Gastroesophageal sphincter (tissue), 4 donors: ENCODE data around the gene VPREB3. TPM values are rescaled to one million over a fixed set of nuclear protein-coding genes. Genes with fewer than 3 reads are reported as not detected.

Source experiments
- ATAC-seq: fragments of 150-250 bp; one replicate; pipeline ENCODE4 v1.9.1; 2016; ENCODE audit warnings: mild to moderate bottlenecking, moderate library complexity
- H3K27ac ChIP-seq, 4 donors: fragments of 200-600 bp; sonication (generic) in 3 of 4; 1 replicate in 3 of 4; 2 replicates in 1 of 4; pipeline ENCODE4 v1.5.1; 2016 to 2019
- H3K27me3 ChIP-seq: fragments of 200-600 bp; sonication (generic); one replicate; pipeline ENCODE4 v1.5.1; 2019
- H3K36me3 ChIP-seq, 2 donors: fragments of 200-600 bp; sonication (generic); one replicate each; pipeline ENCODE4 v1.5.1; 2019; ENCODE audit warnings: control low read depth in 1 of 2
- H3K4me1 ChIP-seq, 3 donors: fragments of 200-600 bp; sonication (generic); 1 replicate in 2 of 3; 2 replicates in 1 of 3; pipeline ENCODE4 v1.5.1; 2016 to 2019; ENCODE audit warnings: control low read depth in 2 of 3
- H3K4me3 ChIP-seq, 2 donors: fragments of 200-600 bp; sonication (generic); one replicate each; pipeline ENCODE4 v1.5.1; 2019; ENCODE audit warnings: mild to moderate bottlenecking in 1 of 2, moderate library complexity in 1 of 2
- H3K9me3 ChIP-seq, 3 donors: fragments of 200-600 bp; sonication (generic); one replicate each; pipeline ENCODE4 v1.5.1; 2017 to 2019; ENCODE audit warnings: control low read depth in 2 of 3
- CTCF ChIP-seq, 4 experiments: fragments of 200-600 bp in 2 of 4; fragments of 450-650 bp in 2 of 4; sonication (generic) in 1 of 4; IDR thresholded peaks; one replicate each; pipeline ENCODE4 v1.5.1; 2017 to 2019; ENCODE audit warnings: antibody characterized with exemption in 4 of 4, mild to moderate bottlenecking in 2 of 4, moderate library complexity in 2 of 4
- EP300 ChIP-seq: sonication (generic); formaldehyde crosslinking; IDR thresholded peaks from one replicate; pipeline ENCODE4 v1.6.1; 2017; ENCODE audit warnings: antibody characterized with exemption, mild to moderate bottlenecking
- POLR2A ChIP-seq, 2 donors: fragments of 450-650 bp; IDR thresholded peaks; one replicate each; pipeline ENCODE4 v1.6.1; 2017; ENCODE audit warnings: antibody characterized with exemption in 2 of 2, mild to moderate bottlenecking in 2 of 2, moderate library complexity in 1 of 2
- POLR2AphosphoS5 ChIP-seq: sonication (generic); formaldehyde crosslinking; IDR thresholded peaks from one replicate; pipeline ENCODE4 v1.6.1; 2017; ENCODE audit warnings: antibody characterized with exemption
- WGBS, 2 donors: methylation state at CpG; one replicate each; pipeline ENCODE4 v1.1.5; 2018; ENCODE audit warnings: low coverage in 1 of 2; 5-methylcytosine and 5-hydroxymethylcytosine counted together
- total RNA-seq, 4 donors: library from RNA; depleted of rRNA; stranded (reverse); fragments of >200 nt; gene quantifications; one replicate each; pipeline ENCODE4 v1.1.0, GENCODE V29; 2016

VPREB3 gene
- total RNA-seq, 4 donors from 2014 or later = 1.9 TPM; not detected in 3

GRCh38 chr22:23750367-23750713 lies 3.9 kb downstream of the VPREB3 start:
- ATAC-seq = no peak

GRCh38 chr22:23749841-23750301 lies 4.4 kb downstream of the VPREB3 start:
- peaks cover 0 to 10% of the 10 kb centered on the region in 2 donors for H3K36me3 ChIP-seq
- TF ChIP-seq POLR2A (IDR thresholded peaks at IDR 0.05) (no peak), CTCF (IDR thresholded peaks at IDR 0.05) (no peak), POLR2AphosphoS5 (no peak), EP300 (no peak)
- H3K27ac ChIP-seq = no peak overlapping the region
- H3K9me3 ChIP-seq = no peaks in the 10 kb centered on the region
- ATAC-seq = no peak
- 56 to 65% methylated on average over 11 to 12 of the region's 12 CpGs for WGBS, 2 donors
- peaks cover 0 to 30% (median 11%) of the 10 kb centered on the region in 3 donors for H3K4me1 ChIP-seq
- H3K27me3 ChIP-seq = no peaks in the 10 kb centered on the region
- peak overlapping the region in 1 of 2 donors; percentile 69 for H3K4me3 ChIP-seq

More at GRCh38 chr22:23750367-23750713, 3.9 kb downstream of the VPREB3 start:
- Histone ChIP-seq H3K4me1 (peaks cover 0 to 30% (median 11%) of the 10 kb centered on the region in 3 donors), H3K4me3 (peak overlapping the region; percentile 51 to 69), H3K9me3 (no peaks in the 10 kb centered on the region), H3K36me3 (peaks cover 0 to 5% of the 10 kb centered on the region in 2 donors), H3K27ac (peak overlapping the region; percentile 9 to 96 (median 90)), H3K27me3 (no peaks in the 10 kb centered on the region)
- TF ChIP-seq POLR2AphosphoS5 (no peak), CTCF (IDR thresholded peaks at IDR 0.05) (no peak), EP300 (no peak), POLR2A (IDR thresholded peaks at IDR 0.05) (no peak)
- 35 to 44% methylated on average over 5 of the region's 5 CpGs for WGBS, 2 donors

- no peaks in the 10 kb centered on the region for H3K27me3 ChIP-seq
- no peak for TF ChIP-seq POLR2A (IDR thresholded peaks at IDR 0.05)
- no peak for TF ChIP-seq POLR2AphosphoS5
- no peak for TF ChIP-seq CTCF (IDR thresholded peaks at IDR 0.05)
- TF ChIP-seq EP300 = no peak
- ATAC-seq = no peak
- H3K4me1 ChIP-seq = peaks cover 0 to 30% (median 9%) of the 10 kb centered on the region in 3 donors
- WGBS, 2 donors = 80 to 89% methylated on average over 5 to 6 of the region's 6 CpGs
- H3K9me3 ChIP-seq = peaks cover 0 to 10% (median 0%) of the 10 kb centered on the region in 3 donors
- no peak overlapping the region for H3K27ac ChIP-seq
- peaks cover 0 to 51% of the 10 kb centered on the region in 2 donors for H3K36me3 ChIP-seq
- no peak overlapping the region for H3K4me3 ChIP-seq
Observed at GRCh38 chr22:23745791-23746190, 8.4 kb downstream of the VPREB3 start.

GRCh38 chr22:23744485-23744884 lies 9.7 kb downstream of the VPREB3 start:
- H3K27me3 ChIP-seq = no peaks in the 10 kb centered on the region
- WGBS, 2 donors = 97% methylated on average over 6 of the region's 14 CpGs; no CpG with 5 or more reads in 1 of the 2 donors
- peaks cover 0 to 53% of the 10 kb centered on the region in 2 donors for H3K36me3 ChIP-seq
- no peak overlapping the region for H3K27ac ChIP-seq
- peaks cover 0 to 10% (median 0%) of the 10 kb centered on the region in 3 donors for H3K9me3 ChIP-seq
- no peak overlapping the region for H3K4me3 ChIP-seq
- ATAC-seq = no peak
- TF ChIP-seq EP300 (no peak), POLR2AphosphoS5 (no peak), CTCF (IDR thresholded peaks at IDR 0.05) (no peak), POLR2A (IDR thresholded peaks at IDR 0.05) (no peak)
- peaks cover 0 to 18% (median 0%) of the 10 kb centered on the region in 3 donors for H3K4me1 ChIP-seq

GRCh38 chr22:23744001-23744400 lies 10.2 kb downstream of the VPREB3 start:
- 87 to 97% methylated on average over 4 to 5 of the region's 13 CpGs for WGBS, 2 donors
- Histone ChIP-seq H3K9me3 (peaks cover 0 to 10% (median 0%) of the 10 kb centered on the region in 3 donors), H3K27me3 (no peaks in the 10 kb centered on the region), H3K4me1 (peaks cover 0 to 17% (median 0%) of the 10 kb centered on the region in 3 donors), H3K36me3 (peaks cover 0 to 53% of the 10 kb centered on the region in 2 donors), H3K4me3 (no peak overlapping the region), H3K27ac (no peak overlapping the region)
- TF ChIP-seq EP300 = no peak
- no peak for TF ChIP-seq POLR2AphosphoS5
- no peak for TF ChIP-seq POLR2A (IDR thresholded peaks at IDR 0.05)
- no peak for TF ChIP-seq CTCF (IDR thresholded peaks at IDR 0.05)
- ATAC-seq = no peak
